Stimulated activated naive B cell treated with anti-CD40 and anti-IgM and Interleukin-4, amounts not matched to agents 10 μg/mL and 1 μg/mL and 100 μg/mL, for 72 hours (primary cell): ENCODE measurements around the gene JADE2.
A peak's percentile ranks its signal among the peaks of the same experiment; 100 is the strongest.
"Not testable (repeated sequence)": the region's sequence is repeated elsewhere in the genome, so short reads cannot be mapped to it uniquely, and the experiment has no call there.

ENCODE experiments used
- ATAC-seq, 2 donors: fragments of 150-1000 bp; cut with Tn5 transposase; replicated peaks; 2 replicates each; pipeline ENCODE4 v1.10.0; 2021; ENCODE audit warnings: moderate library complexity in 1 of 2
- DNase-seq: peaks from one replicate; pipeline ENCODE4 v3.0.0; 2021
- H3K27ac Mint-ChIP-seq: one replicate; pipeline ENCODE4 v1.8.0; 2022; ENCODE audit warnings: mild to moderate bottlenecking, mixed read lengths
- H3K27me3 Mint-ChIP-seq, 2 donors: one replicate each; pipeline ENCODE4 v1.8.0; 2022; ENCODE audit warnings: mixed read lengths in 2 of 2
- H3K36me3 Mint-ChIP-seq, 2 donors: one replicate each; pipeline ENCODE4 v1.8.0; 2022; ENCODE audit warnings: mixed read lengths in 2 of 2, mild to moderate bottlenecking in 1 of 2
- H3K4me1 Mint-ChIP-seq, 2 donors: one replicate each; pipeline ENCODE4 v1.8.0; 2022; ENCODE audit warnings: mixed read lengths in 2 of 2, mild to moderate bottlenecking in 1 of 2
- H3K4me3 Mint-ChIP-seq, 2 donors: one replicate each; pipeline ENCODE4 v1.8.0; 2022; ENCODE audit warnings: mild to moderate bottlenecking in 2 of 2, mixed read lengths in 2 of 2, moderate library complexity in 1 of 2
- H3K9me3 Mint-ChIP-seq, 2 donors: one replicate each; pipeline ENCODE4 v1.8.0; 2022; ENCODE audit warnings: mixed read lengths in 2 of 2, mild to moderate bottlenecking in 1 of 2

Gene JADE2

GRCh38 chr5:134582281-134582680, 56.8 kb downstream of the JADE2 start:
- Mint-ChIP-seq H3K36me3 (peaks cover 23 to 34% of the 10 kb centered on the region in 2 donors), H3K27ac (no peak overlapping the region), H3K4me1 (peaks cover 21 to 33% of the 10 kb centered on the region in 2 donors), H3K27me3 (no peaks in the 10 kb centered on the region), H3K4me3 (no peak overlapping the region), H3K9me3 (no peaks in the 10 kb centered on the region)
- no peak for ATAC-seq
- DNase-seq, result no peak

GRCh38 chr5:134582941-134583340, 57.5 kb downstream of the JADE2 start:
- Mint-ChIP-seq H3K27ac (peak overlapping the region; percentile 77), H3K4me1 (peaks cover 17 to 26% of the 10 kb centered on the region in 2 donors)
- no peak for ATAC-seq

GRCh38 chr5:134583766-134584165, 58.3 kb downstream of the JADE2 start:
- peaks cover 10 to 19% of the 10 kb centered on the region in 2 donors for H3K36me3 Mint-ChIP-seq
- H3K4me3 Mint-ChIP-seq, result peak overlapping the region in 1 of 2 donors; percentile 37
- no peaks in the 10 kb centered on the region for H3K27me3 Mint-ChIP-seq
- peaks cover 17 to 25% of the 10 kb centered on the region in 2 donors for H3K4me1 Mint-ChIP-seq
- ATAC-seq (no peak), DNase-seq (no peak)
- no peaks in the 10 kb centered on the region for H3K9me3 Mint-ChIP-seq
- peak overlapping the region; percentile 80 for H3K27ac Mint-ChIP-seq

More at GRCh38 chr5:134582941-134583340, 57.5 kb downstream of the JADE2 start:
- Mint-ChIP-seq H3K9me3 (no peaks in the 10 kb centered on the region), H3K27me3 (no peaks in the 10 kb centered on the region), H3K4me3 (no peak overlapping the region), H3K36me3 (peaks cover 18 to 27% of the 10 kb centered on the region in 2 donors)
- DNase-seq, result no peak

GRCh38 chr5:134584662-134585061, 59.2 kb downstream of the JADE2 start:
- peak overlapping the region; percentile 28 for H3K27ac Mint-ChIP-seq

GRCh38 chr5:134585966-134586365, 60.5 kb downstream of the JADE2 start:
- DNase-seq (no peak), ATAC-seq (no peak)
- Mint-ChIP-seq H3K4me3 (no peak overlapping the region), H3K27ac (no peak overlapping the region), H3K27me3 (peaks cover 0 to 5% of the 10 kb centered on the region in 2 donors), H3K9me3 (no peaks in the 10 kb centered on the region), H3K36me3 (peaks cover 2 to 3% of the 10 kb centered on the region in 2 donors), H3K4me1 (peaks cover 15 to 21% of the 10 kb centered on the region in 2 donors)

More at GRCh38 chr5:134584662-134585061, 59.2 kb downstream of the JADE2 start:
- no peak for ATAC-seq
- Mint-ChIP-seq H3K9me3 (no peaks in the 10 kb centered on the region), H3K27me3 (peaks cover 0 to 5% of the 10 kb centered on the region in 2 donors), H3K4me3 (no peak overlapping the region), H3K36me3 (peaks cover 4 to 12% of the 10 kb centered on the region in 2 donors), H3K4me1 (peaks cover 15 to 21% of the 10 kb centered on the region in 2 donors)
- no peak for DNase-seq

- Mint-ChIP-seq H3K4me3 (peak overlapping the region; percentile 10 to 31), H3K27ac (peak overlapping the region; percentile 84), H3K9me3 (no peaks in the 10 kb centered on the region)
These were observed 61.5 kb downstream of the JADE2 start for GRCh38 chr5:134586866-134587524.

GRCh38 chr5:134590992-134591659, 65.7 kb downstream of the JADE2 start:
- H3K9me3 Mint-ChIP-seq, result no peaks in the 10 kb centered on the region
- ATAC-seq (no peak), DNase-seq (no peak)
- peaks cover 11 to 13% of the 10 kb centered on the region in 2 donors for H3K4me1 Mint-ChIP-seq
- H3K27me3 Mint-ChIP-seq, result peaks cover 0 to 5% of the 10 kb centered on the region in 2 donors
- no peak overlapping the region for H3K4me3 Mint-ChIP-seq
- H3K27ac Mint-ChIP-seq, result no peak overlapping the region
- no peaks in the 10 kb centered on the region for H3K36me3 Mint-ChIP-seq

More at GRCh38 chr5:134586866-134587524, 61.5 kb downstream of the JADE2 start:
- DNase-seq (peak; percentile 73), ATAC-seq (peak; percentile 93 to 95)
- peaks cover 14 to 21% of the 10 kb centered on the region in 2 donors for H3K4me1 Mint-ChIP-seq
- H3K36me3 Mint-ChIP-seq, result peaks cover 0 to 2% of the 10 kb centered on the region in 2 donors
- peaks cover 0 to 5% of the 10 kb centered on the region in 2 donors for H3K27me3 Mint-ChIP-seq

- no peak overlapping the region for H3K4me3 Mint-ChIP-seq
- H3K27me3 Mint-ChIP-seq, result peaks cover 0 to 5% of the 10 kb centered on the region in 2 donors
- DNase-seq, result no peak
- peaks cover 4% of the 10 kb centered on the region in 2 donors for H3K4me1 Mint-ChIP-seq
- peaks cover 0 to 4% of the 10 kb centered on the region in 2 donors for H3K36me3 Mint-ChIP-seq
- H3K9me3 Mint-ChIP-seq, result no peaks in the 10 kb centered on the region
- no peak for ATAC-seq
- H3K27ac Mint-ChIP-seq, result peak overlapping the region; percentile 59
These were observed 66.8 kb downstream of the JADE2 start for GRCh38 chr5:134592141-134592746.

GRCh38 chr5:134594336-134594735, 68.9 kb downstream of the JADE2 start:
- H3K27ac Mint-ChIP-seq, result no peak overlapping the region
- no peak for DNase-seq

GRCh38 chr5:134594797-134595457, 69.5 kb downstream of the JADE2 start:
- Mint-ChIP-seq H3K27me3 (no peaks in the 10 kb centered on the region), H3K9me3 (no peaks in the 10 kb centered on the region), H3K27ac (peak overlapping the region; percentile 28), H3K4me1 (peaks cover 4% of the 10 kb centered on the region in 2 donors), H3K4me3 (no peak overlapping the region), H3K36me3 (peaks cover 0 to 4% of the 10 kb centered on the region in 2 donors)
- DNase-seq (no peak), ATAC-seq (no peak)

More at GRCh38 chr5:134594336-134594735, 68.9 kb downstream of the JADE2 start:
- Mint-ChIP-seq H3K9me3 (no peaks in the 10 kb centered on the region), H3K4me1 (peaks cover 4% of the 10 kb centered on the region in 2 donors), H3K4me3 (no peak overlapping the region), H3K27me3 (peaks cover 0 to 1% of the 10 kb centered on the region in 2 donors), H3K36me3 (peaks cover 0 to 4% of the 10 kb centered on the region in 2 donors)
- no peak for ATAC-seq

GRCh38 chr5:134595458-134595838, 70.0 kb downstream of the JADE2 start:
- peaks cover 4% of the 10 kb centered on the region in 2 donors for H3K4me1 Mint-ChIP-seq
- no peak overlapping the region for H3K4me3 Mint-ChIP-seq
- H3K27me3 Mint-ChIP-seq, result no peaks in the 10 kb centered on the region
- H3K9me3 Mint-ChIP-seq, result no peaks in the 10 kb centered on the region
- H3K36me3 Mint-ChIP-seq, result peaks cover under 1 to 5% of the 10 kb centered on the region in 2 donors
- ATAC-seq, result no peak
- DNase-seq, result no peak
- no peak overlapping the region for H3K27ac Mint-ChIP-seq

GRCh38 chr5:134599820-134600219, 74.3 kb downstream of the JADE2 start:
- H3K9me3 Mint-ChIP-seq, ATAC-seq, DNase-seq, H3K4me1 Mint-ChIP-seq, H3K27me3 Mint-ChIP-seq, H3K27ac Mint-ChIP-seq, H3K4me3 Mint-ChIP-seq: not testable (repeated sequence)
- H3K36me3 Mint-ChIP-seq, result peaks cover 4 to 10% of the 10 kb centered on the region in 2 donors

GRCh38 chr5:134600600-134600999, 75.1 kb downstream of the JADE2 start:
- no peaks in the 10 kb centered on the region for H3K9me3 Mint-ChIP-seq
- DNase-seq (no peak), ATAC-seq (no peak)
- no peaks in the 10 kb centered on the region for H3K4me1 Mint-ChIP-seq
- peaks cover 8 to 14% of the 10 kb centered on the region in 2 donors for H3K36me3 Mint-ChIP-seq
- H3K27ac Mint-ChIP-seq, result no peak overlapping the region
- no peaks in the 10 kb centered on the region for H3K27me3 Mint-ChIP-seq
- H3K4me3 Mint-ChIP-seq, result no peak overlapping the region

GRCh38 chr5:134603059-134603458, 77.6 kb downstream of the JADE2 start:
- Mint-ChIP-seq H3K27ac (no peak overlapping the region), H3K9me3 (no peaks in the 10 kb centered on the region), H3K36me3 (peaks cover 11 to 19% of the 10 kb centered on the region in 2 donors), H3K27me3 (no peaks in the 10 kb centered on the region), H3K4me3 (no peak overlapping the region), H3K4me1 (no peaks in the 10 kb centered on the region)
- no peak for DNase-seq
- peak; percentile 31 to 41 for ATAC-seq
